ENCODE results near the gene RPTOR.

Gene RPTOR

DNA sequence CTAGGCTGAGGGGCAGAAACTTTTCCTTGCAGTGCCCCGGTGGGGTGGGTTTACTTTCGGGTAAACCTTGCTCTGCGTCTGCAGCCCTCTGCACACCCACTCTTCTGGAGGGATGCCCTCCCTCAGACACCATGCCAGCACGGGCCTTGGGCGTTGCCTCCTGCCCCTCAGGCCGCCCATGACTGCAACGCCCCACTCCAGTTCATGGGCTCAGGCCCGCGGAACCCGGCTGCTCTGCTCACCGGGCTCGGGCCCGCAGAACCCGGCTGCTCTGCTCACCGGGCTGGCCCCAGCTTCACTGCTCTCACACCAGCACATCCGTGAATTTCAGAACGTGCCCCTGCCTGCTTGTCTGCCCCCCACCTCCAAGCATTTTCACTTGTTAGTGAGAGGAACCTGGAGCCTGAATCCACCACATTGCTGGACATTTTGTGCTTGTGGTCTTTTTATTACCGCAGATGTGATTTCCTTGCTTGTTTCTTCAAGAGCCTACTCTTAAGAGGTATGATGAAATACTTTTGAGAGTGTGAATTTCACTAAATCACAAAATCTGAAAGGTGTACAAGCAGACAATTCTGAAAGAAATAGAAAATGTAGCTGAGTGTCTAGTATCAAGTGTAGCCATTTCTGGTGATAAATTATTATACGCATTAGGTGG, 130.9 kb downstream of the RPTOR start:
- no peaks in the 10 kb centered on the region for H3K27me3 ChIP-seq (ENCODE audit: insufficient read depth, low read length)
- no peak overlapping the region for H3K27ac ChIP-seq (ENCODE audit: low read depth, low read length)
- WGBS: 93% methylated on average over 19 of the region's 19 CpGs
- no peaks in the 10 kb centered on the region for H3K9me3 ChIP-seq (ENCODE audit: insufficient read depth, low read depth, low read length)
- peaks cover 17% of the 10 kb centered on the region for H3K4me1 ChIP-seq (ENCODE audit: insufficient read depth, low read length)
- no peaks in the 10 kb centered on the region for H3K36me3 ChIP-seq (ENCODE audit: insufficient read depth, low read length)
- H3K4me3 ChIP-seq (ENCODE audit: low read length): no peak overlapping the region
- no peak overlapping the region for H3K9ac ChIP-seq (ENCODE audit: low read depth, low read length)

DNA sequence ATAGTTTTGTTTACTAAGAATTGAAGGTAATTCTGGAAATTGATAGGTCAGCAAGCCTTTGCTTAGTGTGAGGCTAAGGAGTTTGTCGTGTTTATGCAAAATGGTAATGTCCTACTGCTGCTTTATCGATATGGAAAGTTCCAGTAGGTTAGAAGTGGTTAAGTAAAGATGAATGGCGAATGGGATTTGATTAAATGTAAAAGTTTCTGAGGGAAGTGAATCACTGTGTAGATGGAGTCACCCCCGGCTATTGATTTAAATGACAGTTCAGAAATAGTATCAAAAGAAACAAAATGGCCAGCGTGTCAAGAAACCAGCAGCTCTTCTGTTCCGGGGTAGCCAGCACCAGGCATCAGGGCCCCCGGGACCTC, 131.4 kb downstream of the RPTOR start:
- H3K4me1 ChIP-seq (ENCODE audit: insufficient read depth, low read length): peaks cover 17% of the 10 kb centered on the region
- H3K9ac ChIP-seq (ENCODE audit: low read depth, low read length): no peak overlapping the region
- no peaks in the 10 kb centered on the region for H3K27me3 ChIP-seq (ENCODE audit: insufficient read depth, low read length)
- no peaks in the 10 kb centered on the region for H3K36me3 ChIP-seq (ENCODE audit: insufficient read depth, low read length)
- 93% methylated on average over 7 of the region's 7 CpGs for WGBS
- H3K9me3 ChIP-seq (ENCODE audit: insufficient read depth, low read depth, low read length): no peaks in the 10 kb centered on the region
- no peak overlapping the region for H3K4me3 ChIP-seq (ENCODE audit: low read length)
- H3K27ac ChIP-seq (ENCODE audit: low read depth, low read length): no peak overlapping the region

DNA sequence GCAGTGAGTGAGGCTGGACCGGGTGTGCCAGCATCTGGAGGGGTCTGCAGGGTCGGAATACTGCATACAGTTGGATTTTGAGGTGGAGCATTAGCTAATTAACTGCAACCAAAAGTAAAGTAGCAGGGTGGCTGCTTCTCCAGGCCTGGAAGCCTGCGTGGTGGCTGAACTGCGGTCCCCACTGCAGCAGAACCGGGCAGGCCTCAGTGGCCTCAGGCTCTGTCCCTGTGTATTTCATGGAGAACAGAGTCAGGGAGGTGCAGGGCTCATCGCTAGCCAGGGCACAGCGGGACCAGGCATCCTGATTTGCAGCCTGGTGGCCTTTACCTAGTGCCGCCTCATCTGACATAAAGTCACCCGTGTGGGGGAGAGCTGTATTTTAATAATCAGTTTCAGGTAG, 131.9 kb downstream of the RPTOR start:
- H3K27ac ChIP-seq (ENCODE audit: low read depth, low read length): no peak overlapping the region
- no peaks in the 10 kb centered on the region for H3K9me3 ChIP-seq (ENCODE audit: insufficient read depth, low read depth, low read length)
- H3K4me1 ChIP-seq (ENCODE audit: insufficient read depth, low read length): peaks cover 17% of the 10 kb centered on the region
- H3K27me3 ChIP-seq (ENCODE audit: insufficient read depth, low read length): no peaks in the 10 kb centered on the region
- WGBS: 90% methylated on average over 9 of the region's 9 CpGs
- no peak overlapping the region for H3K4me3 ChIP-seq (ENCODE audit: low read length)
- H3K9ac ChIP-seq (ENCODE audit: low read depth, low read length): no peak overlapping the region
- no peaks in the 10 kb centered on the region for H3K36me3 ChIP-seq (ENCODE audit: insufficient read depth, low read length)

DNA sequence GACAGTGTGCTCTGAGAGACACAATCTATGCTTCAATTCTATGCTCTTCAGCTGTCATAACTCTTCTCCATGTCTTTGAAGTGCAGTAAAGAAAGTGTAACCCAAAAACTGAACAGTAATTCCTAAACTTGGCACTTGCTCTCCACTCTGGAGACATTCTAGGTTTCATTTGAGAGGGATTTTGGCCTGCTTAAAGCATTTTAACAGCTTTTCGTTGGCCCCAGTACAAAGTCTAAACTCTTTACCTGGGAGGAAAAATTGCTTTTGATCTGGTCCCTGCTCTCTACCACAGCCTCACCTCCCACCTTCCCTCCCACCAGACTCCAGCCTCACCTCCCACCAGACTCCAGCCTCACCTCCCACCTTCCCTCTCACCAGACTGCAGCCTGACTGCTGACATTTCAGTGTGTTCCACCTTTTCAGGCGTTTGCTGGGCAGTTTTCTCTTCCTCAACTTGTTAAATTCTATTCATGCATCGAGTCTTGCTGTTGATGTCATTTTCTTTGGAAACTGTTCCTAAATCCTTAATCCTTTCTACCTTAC, 132.6 kb downstream of the RPTOR start:
- 93% methylated on average over 3 of the region's 3 CpGs for WGBS
- peaks cover 17% of the 10 kb centered on the region for H3K4me1 ChIP-seq (ENCODE audit: insufficient read depth, low read length)
- no peaks in the 10 kb centered on the region for H3K36me3 ChIP-seq (ENCODE audit: insufficient read depth, low read length)
- H3K27me3 ChIP-seq (ENCODE audit: insufficient read depth, low read length): no peaks in the 10 kb centered on the region
- no peaks in the 10 kb centered on the region for H3K9me3 ChIP-seq (ENCODE audit: insufficient read depth, low read depth, low read length)
- H3K4me3 ChIP-seq (ENCODE audit: low read length): no peak overlapping the region
- H3K9ac ChIP-seq (ENCODE audit: low read depth, low read length): no peak overlapping the region
- no peak overlapping the region for H3K27ac ChIP-seq (ENCODE audit: low read depth, low read length)

- 87% methylated on average over 3 of the region's 3 CpGs for WGBS
- peak overlapping the region; percentile 13; the same call in 1 of the 2 replicates for H3K27ac ChIP-seq (ENCODE audit: low read depth, low read length)
- peaks cover 17% of the 10 kb centered on the region for H3K4me1 ChIP-seq (ENCODE audit: insufficient read depth, low read length)
- no peaks in the 10 kb centered on the region for H3K27me3 ChIP-seq (ENCODE audit: insufficient read depth, low read length)
- no peaks in the 10 kb centered on the region for H3K36me3 ChIP-seq (ENCODE audit: insufficient read depth, low read length)
- no peak overlapping the region for H3K9ac ChIP-seq (ENCODE audit: low read depth, low read length)
- H3K9me3 ChIP-seq (ENCODE audit: insufficient read depth, low read depth, low read length): no peaks in the 10 kb centered on the region
- H3K4me3 ChIP-seq (ENCODE audit: low read length): no peak overlapping the region
Observed at GRCh38 chr17:80679816-80680215, 135.2 kb downstream of the RPTOR start.

DNA sequence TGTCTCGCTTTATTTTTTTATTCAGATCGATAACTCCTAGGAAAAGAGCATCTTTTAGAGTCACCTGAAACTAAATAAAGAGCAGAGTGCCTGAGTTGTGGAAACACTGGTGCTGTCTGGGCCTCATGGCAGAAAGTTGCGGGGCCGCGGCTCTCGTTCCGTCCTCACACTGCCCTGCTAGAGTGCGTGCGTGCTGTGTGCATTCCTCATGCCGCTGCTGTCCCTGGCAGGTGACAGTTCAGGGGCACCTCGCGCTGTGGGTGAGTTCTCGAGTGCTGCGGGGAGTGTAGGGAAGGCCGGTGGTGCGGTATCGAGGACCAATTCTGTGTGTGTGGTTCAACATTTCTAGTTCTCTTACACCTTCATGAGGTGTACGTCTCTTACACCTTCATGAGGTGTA, 136.6 kb downstream of the RPTOR start:
- WGBS: 98% methylated on average over 18 of the region's 18 CpGs
- Histone ChIP-seq H3K27me3 (ENCODE audit: insufficient read depth, low read length) (no peaks in the 10 kb centered on the region), H3K4me3 (ENCODE audit: low read length) (no peak overlapping the region), H3K4me1 (ENCODE audit: insufficient read depth, low read length) (peaks cover 17% of the 10 kb centered on the region), H3K9ac (ENCODE audit: low read depth, low read length) (no peak overlapping the region), H3K9me3 (ENCODE audit: insufficient read depth, low read depth, low read length) (no peaks in the 10 kb centered on the region), H3K27ac (ENCODE audit: low read depth, low read length) (no peak overlapping the region), H3K36me3 (ENCODE audit: insufficient read depth, low read length) (no peaks in the 10 kb centered on the region)

DNA sequence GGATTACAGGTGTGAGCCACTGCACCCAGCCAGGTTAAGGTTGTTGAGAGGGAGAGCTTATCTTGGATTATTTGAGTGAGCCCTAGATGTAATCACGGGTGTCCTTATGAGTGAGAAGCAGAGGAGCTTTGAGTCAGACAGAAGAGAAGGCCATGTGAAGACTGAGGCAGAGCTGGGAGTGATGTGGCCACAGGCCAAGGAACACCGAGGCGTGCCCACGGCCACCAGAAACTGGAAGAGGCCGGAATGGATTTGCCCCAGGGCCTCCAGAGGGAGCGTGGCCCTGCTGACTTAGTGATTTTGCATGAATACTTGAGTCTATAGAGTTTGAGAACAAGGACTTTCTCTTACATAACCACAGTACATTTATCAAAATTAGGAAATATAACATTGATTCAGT, 137.7 kb downstream of the RPTOR start:
- Histone ChIP-seq H3K9ac (ENCODE audit: low read depth, low read length) (no peak overlapping the region), H3K9me3 (ENCODE audit: insufficient read depth, low read depth, low read length) (no peaks in the 10 kb centered on the region)
- WGBS: 91% methylated on average over 5 of the region's 6 CpGs

DNA sequence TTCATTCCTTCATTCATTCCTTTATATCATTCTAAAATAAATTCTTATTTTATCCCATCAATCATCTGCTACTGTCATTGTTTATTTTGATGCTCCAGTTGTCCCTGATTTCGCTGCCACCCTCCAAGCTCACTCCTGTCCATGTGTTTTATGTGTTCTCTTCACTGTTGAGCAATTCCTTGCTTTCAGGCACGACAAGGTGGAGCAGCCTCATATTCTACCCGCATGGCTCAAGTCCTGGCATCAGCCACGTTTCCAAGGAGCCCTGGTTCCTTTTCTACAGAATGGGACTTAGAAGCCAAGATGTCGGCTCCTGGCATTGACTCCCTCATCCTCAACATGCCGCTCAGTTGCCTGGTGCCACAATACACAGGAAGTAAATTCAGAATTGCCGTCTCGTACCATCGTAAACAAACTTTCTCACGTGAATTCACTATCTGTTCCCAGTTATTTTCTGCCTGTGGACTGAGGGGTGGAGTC, 139.0 kb downstream of the RPTOR start:
- WGBS: 96% methylated on average over 10 of the region's 10 CpGs
- Histone ChIP-seq H3K27ac (ENCODE audit: low read depth, low read length) (no peak overlapping the region), H3K36me3 (ENCODE audit: insufficient read depth, low read length) (no peaks in the 10 kb centered on the region), H3K27me3 (ENCODE audit: insufficient read depth, low read length) (no peaks in the 10 kb centered on the region), H3K9me3 (ENCODE audit: insufficient read depth, low read depth, low read length) (no peaks in the 10 kb centered on the region), H3K4me3 (ENCODE audit: low read length) (no peak overlapping the region), H3K9ac (ENCODE audit: low read depth, low read length) (no peak overlapping the region), H3K4me1 (ENCODE audit: insufficient read depth, low read length) (peaks cover 11% of the 10 kb centered on the region)

More for the DNA sequence above, 137.7 kb downstream of the RPTOR start:
- peaks cover 17% of the 10 kb centered on the region for H3K4me1 ChIP-seq (ENCODE audit: insufficient read depth, low read length)
- no peaks in the 10 kb centered on the region for H3K27me3 ChIP-seq (ENCODE audit: insufficient read depth, low read length)
- H3K27ac ChIP-seq (ENCODE audit: low read depth, low read length): no peak overlapping the region
- no peak overlapping the region for H3K4me3 ChIP-seq (ENCODE audit: low read length)
- no peaks in the 10 kb centered on the region for H3K36me3 ChIP-seq (ENCODE audit: insufficient read depth, low read length)

DNA sequence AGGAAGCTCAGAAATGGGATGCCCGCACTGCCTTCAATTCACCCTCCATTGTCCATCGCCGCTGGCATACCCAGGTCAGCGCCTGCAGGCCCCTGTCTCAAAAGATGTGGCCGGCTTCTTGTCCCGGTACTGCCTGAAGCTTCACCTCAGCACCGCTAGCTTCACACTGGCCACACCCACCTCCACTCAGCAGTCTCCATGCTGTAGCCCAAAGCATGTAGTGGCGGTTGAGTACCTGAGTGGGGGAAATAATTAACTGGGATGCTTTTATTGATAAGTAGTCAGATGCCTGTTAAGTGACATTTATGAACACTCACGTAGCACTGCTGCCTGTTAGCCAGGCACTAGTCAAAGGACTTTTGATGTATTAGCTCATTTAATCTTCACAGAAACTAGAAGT, 143.2 kb downstream of the RPTOR start:
- no peak overlapping the region for H3K4me3 ChIP-seq (ENCODE audit: low read length)
- H3K4me1 ChIP-seq (ENCODE audit: insufficient read depth, low read length): no peaks in the 10 kb centered on the region
- H3K9me3 ChIP-seq (ENCODE audit: insufficient read depth, low read depth, low read length): no peaks in the 10 kb centered on the region
- H3K9ac ChIP-seq (ENCODE audit: low read depth, low read length): no peak overlapping the region
- no peaks in the 10 kb centered on the region for H3K36me3 ChIP-seq (ENCODE audit: insufficient read depth, low read length)
- 97% methylated on average over 9 of the region's 9 CpGs for WGBS
- H3K27me3 ChIP-seq (ENCODE audit: insufficient read depth, low read length): no peaks in the 10 kb centered on the region
- no peak overlapping the region for H3K27ac ChIP-seq (ENCODE audit: low read depth, low read length)

DNA sequence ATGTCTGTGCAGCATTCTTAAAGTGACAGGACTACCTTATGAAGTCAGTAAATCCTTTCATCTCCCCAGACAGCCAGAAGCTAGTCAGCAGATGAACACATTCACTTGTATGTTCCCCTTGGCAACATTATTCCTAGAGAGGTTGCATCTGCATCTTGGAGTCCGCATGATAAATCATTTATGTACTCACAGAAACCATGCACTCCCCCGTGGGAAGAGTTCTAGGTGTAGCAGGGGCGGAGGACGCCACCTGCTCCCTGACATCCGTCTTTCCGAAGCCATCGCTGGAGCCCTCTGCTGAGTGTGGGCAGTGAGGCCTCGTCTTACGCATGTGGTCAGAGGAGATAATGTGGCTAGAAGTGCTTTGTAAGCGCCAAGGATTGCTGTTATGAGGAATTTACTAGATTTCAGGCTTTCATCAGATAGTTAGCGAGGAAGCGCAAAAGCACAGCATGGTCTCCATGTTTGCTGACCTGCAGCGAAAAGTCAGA, 144.5 kb downstream of the RPTOR start:
- H3K36me3 ChIP-seq (ENCODE audit: insufficient read depth, low read length): no peaks in the 10 kb centered on the region
- H3K4me1 ChIP-seq (ENCODE audit: insufficient read depth, low read length): peaks cover 4% of the 10 kb centered on the region; the same call in 1 of the 2 replicates
- H3K27me3 ChIP-seq (ENCODE audit: insufficient read depth, low read length): no peaks in the 10 kb centered on the region
- 90% methylated on average over 13 of the region's 13 CpGs for WGBS
- no peak overlapping the region for H3K27ac ChIP-seq (ENCODE audit: low read depth, low read length)
- no peak overlapping the region for H3K4me3 ChIP-seq (ENCODE audit: low read length)
- no peak overlapping the region for H3K9ac ChIP-seq (ENCODE audit: low read depth, low read length)
- H3K9me3 ChIP-seq (ENCODE audit: insufficient read depth, low read depth, low read length): no peaks in the 10 kb centered on the region

- Histone ChIP-seq H3K36me3 (ENCODE audit: insufficient read depth, low read length) (no peaks in the 10 kb centered on the region), H3K9me3 (ENCODE audit: insufficient read depth, low read depth, low read length) (no peaks in the 10 kb centered on the region), H3K27ac (ENCODE audit: low read depth, low read length) (no peak overlapping the region), H3K9ac (ENCODE audit: low read depth, low read length) (no peak overlapping the region), H3K4me3 (ENCODE audit: low read length) (no peak overlapping the region), H3K4me1 (ENCODE audit: insufficient read depth, low read length) (peaks cover 12% of the 10 kb centered on the region; the same call in 1 of the 2 replicates), H3K27me3 (ENCODE audit: insufficient read depth, low read length) (no peaks in the 10 kb centered on the region)
- WGBS: 93% methylated on average over 10 of the region's 10 CpGs
Observed at GRCh38 chr17:80691784-80692183, 147.1 kb downstream of the RPTOR start.
